ENCODE results near the gene PIK3CB.

The PIK3CB gene

GRCh38 chr3:138782755-138783154 lies 52.0 kb downstream of the PIK3CB start:
- no peak for TF ChIP-seq CTCF (IDR thresholded peaks at IDR 0.05; ENCODE audit: low read depth, low read length, missing control alignments)
- no peak for DNase-seq (ENCODE audit: low read depth)
- no peak overlapping the region for H3K4me3 ChIP-seq (ENCODE audit: low read depth, low read length)

GRCh38 chr3:138781012-138781470 lies 53.7 kb downstream of the PIK3CB start:
- no peak for TF ChIP-seq CTCF (IDR thresholded peaks at IDR 0.05; ENCODE audit: low read depth, low read length, missing control alignments)
- no peak overlapping the region for H3K4me3 ChIP-seq (ENCODE audit: low read depth, low read length)
- DNase-seq (ENCODE audit: low read depth): no peak

- no peak overlapping the region for H3K4me3 ChIP-seq (ENCODE audit: low read depth, low read length)
- no peak for DNase-seq (ENCODE audit: low read depth)
- no peak for TF ChIP-seq CTCF (IDR thresholded peaks at IDR 0.05; ENCODE audit: low read depth, low read length, missing control alignments)
Measured at GRCh38 chr3:138778643-138779042, 56.1 kb downstream of the PIK3CB start.

- DNase-seq (ENCODE audit: low read depth): no peak
- no peak for TF ChIP-seq CTCF (IDR thresholded peaks at IDR 0.05; ENCODE audit: low read depth, low read length, missing control alignments)
- no peak overlapping the region for H3K4me3 ChIP-seq (ENCODE audit: low read depth, low read length)
Measured at GRCh38 chr3:138776961-138777360, 57.8 kb downstream of the PIK3CB start.

- no peak for DNase-seq (ENCODE audit: low read depth)
- H3K4me3 ChIP-seq (ENCODE audit: low read depth, low read length): no peak overlapping the region
- TF ChIP-seq CTCF (IDR thresholded peaks at IDR 0.05; ENCODE audit: low read depth, low read length, missing control alignments): no peak
Measured at GRCh38 chr3:138775254-138775595, 59.5 kb downstream of the PIK3CB start.

- no peak for TF ChIP-seq CTCF (IDR thresholded peaks at IDR 0.05; ENCODE audit: low read depth, low read length, missing control alignments)
- no peak overlapping the region for H3K4me3 ChIP-seq (ENCODE audit: low read depth, low read length)
- DNase-seq (ENCODE audit: low read depth): no peak
Measured at GRCh38 chr3:138774529-138775253, 60.0 kb downstream of the PIK3CB start.

GRCh38 chr3:138771585-138771984 lies 63.1 kb downstream of the PIK3CB start:
- DNase-seq (ENCODE audit: low read depth): no peak
- no peak overlapping the region for H3K4me3 ChIP-seq (ENCODE audit: low read depth, low read length)
- no peak for TF ChIP-seq CTCF (IDR thresholded peaks at IDR 0.05; ENCODE audit: low read depth, low read length, missing control alignments)
